Measurements from ENCODE around the gene ERH. TPM values are rescaled to one million over a fixed set of nuclear protein-coding genes. Genes with fewer than 3 reads are reported as not detected.

The ERH gene
- total and polyA plus RNA-seq, 7 donors: 76.9 to 130 (median 111) TPM

DNA sequence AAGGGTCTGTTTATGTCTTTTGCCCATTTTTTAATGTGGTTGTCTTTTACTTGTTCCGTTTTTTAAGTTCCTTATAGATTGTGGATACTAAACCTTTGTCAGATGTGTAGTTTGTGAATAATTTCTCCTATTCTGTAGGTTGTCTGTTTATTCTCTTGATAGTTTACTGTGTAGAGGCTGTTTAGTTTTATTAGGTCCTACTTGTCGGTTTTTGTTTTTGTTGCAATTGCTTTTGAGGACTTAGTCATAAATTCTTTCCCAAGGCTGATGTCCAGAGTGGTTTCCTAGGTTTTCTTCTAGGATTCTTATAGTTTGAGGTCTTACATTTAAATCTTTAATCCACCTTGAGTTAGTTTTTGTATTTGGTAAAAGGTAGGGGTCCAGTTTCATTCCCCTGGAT is 34.3 kb upstream of the ERH start:
- H3K27ac ChIP-seq: no peak overlapping the region
- H3K36me3 ChIP-seq (ENCODE audit: insufficient read depth in 1 of 2, low read depth in 1 of 2): peaks cover 0 to 6% of the 10 kb centered on the region in 2 donors
- DNase-seq (no peak), ATAC-seq (no peak)
- H3K9me3 ChIP-seq: no peaks in the 10 kb centered on the region
- intact Hi-C loops (cut with DNase I): no loop called here
- WGBS, 3 donors: 94 to 95% (median 94%) methylated on average over 2 of the region's 2 CpGs
- no peaks in the 10 kb centered on the region for H3K27me3 ChIP-seq (ENCODE audit: insufficient read depth in 3 of 3, low read length in 2 of 3)
- no peak for TF ChIP-seq CTCF (IDR thresholded peaks at IDR 0.05)
- no peak overlapping the region for H3K4me3 ChIP-seq
- no peaks in the 10 kb centered on the region for H3K4me1 ChIP-seq

GRCh38 chr14:69430306-69430939 is 32.3 kb upstream of the ERH start:
- intact Hi-C loops (cut with DNase I): no loop called here
- Histone ChIP-seq H3K27me3 (ENCODE audit: insufficient read depth in 3 of 3, low read length in 2 of 3) (no peaks in the 10 kb centered on the region), H3K36me3 (ENCODE audit: insufficient read depth in 1 of 2, low read depth in 1 of 2) (peaks cover 0 to 25% of the 10 kb centered on the region in 2 donors), H3K4me3 (no peak overlapping the region), H3K4me1 (no peaks in the 10 kb centered on the region), H3K9me3 (no peaks in the 10 kb centered on the region), H3K27ac (no peak overlapping the region)
- ATAC-seq (no peak), DNase-seq (no peak)
- no peak for TF ChIP-seq CTCF (IDR thresholded peaks at IDR 0.05)
- WGBS, 3 donors: 88 to 96% (median 94%) methylated on average over 1 of the region's 1 CpG

- intact Hi-C loops (cut with DNase I): no loop called here
- ATAC-seq: no peak
- no peak overlapping the region for H3K4me3 ChIP-seq
- H3K4me1 ChIP-seq: no peaks in the 10 kb centered on the region
- no peaks in the 10 kb centered on the region for H3K9me3 ChIP-seq
- H3K27ac ChIP-seq: no peak overlapping the region
- DNase-seq: no peak
- H3K27me3 ChIP-seq (ENCODE audit: insufficient read depth in 3 of 3, low read length in 2 of 3): no peaks in the 10 kb centered on the region
- peaks cover 0 to 33% of the 10 kb centered on the region in 2 donors for H3K36me3 ChIP-seq (ENCODE audit: insufficient read depth in 1 of 2, low read depth in 1 of 2)
- TF ChIP-seq CTCF (IDR thresholded peaks at IDR 0.05): no peak
These were observed 31.5 kb upstream of the ERH start for GRCh38 chr14:69429643-69430042.

DNA sequence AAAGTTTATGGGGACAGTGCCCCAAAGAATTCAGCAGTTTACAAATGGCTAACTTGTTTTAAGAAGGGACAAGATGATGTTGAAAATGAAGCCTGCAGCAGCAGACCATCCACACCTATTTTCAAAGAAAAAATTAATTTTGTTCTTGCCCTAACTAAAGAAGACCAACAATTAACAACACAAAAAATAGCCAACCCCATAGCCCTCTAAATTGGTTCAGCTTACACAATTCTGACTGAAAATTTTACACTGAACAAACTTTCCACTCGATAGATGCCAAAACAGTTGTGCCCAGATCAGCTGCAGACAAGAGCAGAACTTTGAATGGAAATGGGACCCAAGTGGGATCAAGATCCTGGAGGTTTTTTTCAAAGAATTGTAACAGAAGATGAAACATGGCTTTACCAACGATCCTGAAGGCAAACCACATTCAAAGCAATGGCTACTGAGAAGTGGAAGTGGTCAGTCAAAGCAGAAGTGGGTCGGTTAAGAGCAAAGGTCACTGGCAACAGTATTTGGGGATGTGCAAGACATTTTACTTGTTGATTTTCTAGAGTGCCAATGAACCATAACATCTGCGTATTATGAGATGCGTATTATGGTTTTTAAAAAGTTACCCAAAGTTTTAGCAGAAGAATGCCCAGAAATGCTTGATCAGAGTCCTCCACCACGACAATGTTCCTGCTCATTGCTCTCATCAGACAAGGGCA is 30.3 kb upstream of the ERH start:
- Histone ChIP-seq H3K9me3 (no peaks in the 10 kb centered on the region), H3K36me3 (ENCODE audit: insufficient read depth in 1 of 2, low read depth in 1 of 2) (peaks cover 0 to 41% of the 10 kb centered on the region in 2 donors), H3K4me3 (no peak overlapping the region), H3K27me3 (ENCODE audit: insufficient read depth in 3 of 3, low read length in 2 of 3) (no peaks in the 10 kb centered on the region), H3K27ac (no peak overlapping the region), H3K4me1 (no peaks in the 10 kb centered on the region)
- DNase-seq: no peak
- intact Hi-C loops (cut with DNase I): no loop called here
- ATAC-seq: no peak
- no peak for TF ChIP-seq CTCF (IDR thresholded peaks at IDR 0.05)
- WGBS, 3 donors: 89 to 92% (median 90%) methylated on average over 6 of the region's 6 CpGs
